H1 (cell line): ENCODE results near the gene ZNF214. TPM values are rescaled to one million over a fixed set of nuclear protein-coding genes. Genes with fewer than 3 reads are reported as not detected.

Experiments
- CTCF ChIA-PET: fragments of 300-600 bp; sonication (Branson Sonifier 250); formaldehyde crosslinking; loops from one replicate; lab custom pipeline; 2021; ENCODE audit not compliant: partially characterized antibody; lab: Charles Lee
- POLR2A ChIA-PET: fragments of 300-600 bp; sonication (Branson Sonifier 250); formaldehyde crosslinking; loops from one replicate; lab custom pipeline; 2021; ENCODE audit warnings: inconsistent platforms; ENCODE audit not compliant: partially characterized antibody; lab: Charles Lee
- DNase-seq, 2 experiments: peaks; one replicate each; pipeline versions ENCODE4 v3.0.0 to v3.0.0-alpha.2; 2010 to 2022; ENCODE audit warnings: low spot score in 2 of 2, low read depth in 1 of 2, mixed read lengths in 1 of 2
- FAIRE-seq: peaks from 2 replicates; lab custom pipeline; 2011; peaks lifted over from hg19 to GRCh38; lab: Jason Lieb, UNC
- H2AFZ ChIP-seq: 2 replicates; pipeline ENCODE4 v1.8.1; 2012; ENCODE audit warnings: low read length, inconsistent platforms
- H2AK5ac ChIP-seq: 2 replicates; pipeline ENCODE4 v1.6.1; 2013; ENCODE audit warnings: low read depth, low read length
- H2BK120ac ChIP-seq: replicated peaks from 2 replicates; pipeline ENCODE3; 2013; ENCODE audit warnings: low read depth, low read length, inconsistent platforms
- H2BK12ac ChIP-seq: 2 replicates; pipeline ENCODE4 v1.6.1; 2013; ENCODE audit warnings: low read depth, low read length
- H2BK15ac ChIP-seq: 2 replicates; pipeline ENCODE4 v1.6.1; 2013; ENCODE audit warnings: low read length
- H2BK20ac ChIP-seq: 2 replicates; pipeline ENCODE4 v1.6.1; 2013; ENCODE audit warnings: low read length
- H2BK5ac ChIP-seq: 2 replicates; pipeline ENCODE4 v1.6.1; 2013; ENCODE audit warnings: low read depth, low read length
- H3K14ac ChIP-seq: 2 replicates; pipeline ENCODE4 v1.6.1; 2013; ENCODE audit warnings: inconsistent platforms; ENCODE audit not compliant: insufficient read length
- H3K18ac ChIP-seq: 2 replicates; pipeline ENCODE4 v1.6.1; 2013; ENCODE audit warnings: low read length; ENCODE audit errors: extremely low read depth
- H3K23ac ChIP-seq: 2 replicates; pipeline ENCODE4 v1.6.1; 2013; ENCODE audit warnings: inconsistent platforms; ENCODE audit not compliant: insufficient read length
- H3K23me2 ChIP-seq: 2 replicates; pipeline ENCODE4 v1.6.1; 2013; ENCODE audit warnings: low read depth, low read length
- H3K27ac ChIP-seq: 2 replicates; pipeline ENCODE4 v1.6.1; 2011; ENCODE audit warnings: low read depth, low read length, inconsistent platforms
- H3K27me3 ChIP-seq, 4 experiments: replicated peaks in 1 of 4; 1 replicate in 1 of 4; 2 replicates in 3 of 4; pipeline versions ENCODE4 v1.6.1 to v1.8.1; 2011 to 2013; ENCODE audit warnings: low read length in 3 of 4, mild to moderate bottlenecking in 3 of 4, inconsistent platforms in 2 of 4, mixed read lengths in 2 of 4, moderate library complexity in 1 of 4; ENCODE audit not compliant: control insufficient read depth in 3 of 4, insufficient read depth in 3 of 4; ENCODE audit errors: extremely low read depth in 1 of 4
- H3K36me3 ChIP-seq, 4 experiments: 2 replicates each; pipeline versions ENCODE4 v1.6.1 to v1.8.1; 2011 to 2013; ENCODE audit warnings: mild to moderate bottlenecking in 4 of 4, low read length in 3 of 4, moderate library complexity in 2 of 4, control low read depth in 1 of 4, inconsistent platforms in 1 of 4; ENCODE audit not compliant: insufficient read depth in 4 of 4, control insufficient read depth in 2 of 4
- H3K4ac ChIP-seq: replicated peaks from 2 replicates; pipeline ENCODE3; 2013; ENCODE audit warnings: low read length, low read depth, mixed read lengths, inconsistent platforms; ENCODE audit not compliant: insufficient read length
- H3K4me1 ChIP-seq, 4 experiments: replicated peaks in 1 of 4; 1 replicate in 1 of 4; 2 replicates in 3 of 4; pipeline versions ENCODE4 v1.6.1 to v1.8.1; 2011 to 2013; ENCODE audit warnings: low read length in 3 of 4, inconsistent platforms in 2 of 4, mixed read lengths in 1 of 4; ENCODE audit not compliant: insufficient read depth in 4 of 4, control insufficient read depth in 3 of 4
- H3K4me2 ChIP-seq, 2 experiments: 2 replicates each; pipeline versions ENCODE4 v1.6.1 to v1.8.1; 2011 to 2013; ENCODE audit warnings: low read depth in 2 of 2, low read length in 2 of 2, control low read depth in 1 of 2, inconsistent platforms in 1 of 2, mild to moderate bottlenecking in 1 of 2; ENCODE audit not compliant: insufficient read depth in 1 of 2
- H3K4me3 ChIP-seq, 4 experiments: fragments of 200-600, 300-600 bp in 1 of 4; sonication (generic), shearing (Covaris generic), sonication (Bioruptor Twin) in 1 of 4; 2 replicates each; pipeline versions ENCODE4 v1.5.1 to v1.8.1; 2011 to 2016; ENCODE audit warnings: low read length in 4 of 4, low read depth in 3 of 4, control low read depth in 2 of 4, inconsistent platforms in 2 of 4, mild to moderate bottlenecking in 2 of 4, mixed read lengths in 1 of 4, moderate library complexity in 1 of 4; ENCODE audit not compliant: insufficient read depth in 2 of 4; ENCODE audit errors: extremely low read depth in 1 of 4
- H3K56ac ChIP-seq: replicated peaks from 2 replicates; pipeline ENCODE3; 2013; ENCODE audit warnings: low read depth, mild to moderate bottlenecking, mixed read lengths, low read length, inconsistent platforms; ENCODE audit not compliant: insufficient read length
- H3K79me1 ChIP-seq: 2 replicates; pipeline ENCODE4 v1.6.1; 2013; ENCODE audit warnings: low read depth, low read length, control low read depth
- H3K79me2 ChIP-seq, 2 experiments: 2 replicates each; pipeline versions ENCODE4 v1.6.1 to v1.8.1; 2012 to 2013; ENCODE audit warnings: low read length in 2 of 2, mild to moderate bottlenecking in 2 of 2, inconsistent platforms in 1 of 2; ENCODE audit not compliant: insufficient read depth in 2 of 2, control insufficient read depth in 1 of 2
- H3K9ac ChIP-seq, 4 experiments: replicated peaks in 1 of 4; 1 replicate in 1 of 4; 2 replicates in 3 of 4; pipeline versions ENCODE4 v1.6.1 to v1.8.1; 2011 to 2013; ENCODE audit warnings: low read depth in 3 of 4, low read length in 3 of 4, control low read depth in 2 of 4, mild to moderate bottlenecking in 2 of 4, moderate library complexity in 2 of 4, inconsistent platforms in 1 of 4; ENCODE audit errors: extremely low read depth in 1 of 4
- H3K9me3 ChIP-seq, 2 experiments: 2 replicates each; pipeline versions ENCODE4 v1.6.1 to v1.8.1; 2012 to 2013; ENCODE audit warnings: mild to moderate bottlenecking in 2 of 2, moderate library complexity in 2 of 2, control low read depth in 1 of 2, inconsistent platforms in 1 of 2, low read depth in 1 of 2, low read length in 1 of 2, mixed read lengths in 1 of 2; ENCODE audit not compliant: insufficient read depth in 2 of 2
- H4K20me1 ChIP-seq, 2 experiments: replicated peaks in 1 of 2; 2 replicates each; pipeline versions ENCODE3 to v1.8.1; 2011 to 2013; ENCODE audit warnings: inconsistent platforms in 2 of 2, low read length in 2 of 2, mild to moderate bottlenecking in 1 of 2; ENCODE audit not compliant: insufficient read depth in 2 of 2, control insufficient read depth in 1 of 2
- H4K5ac ChIP-seq: 2 replicates; pipeline ENCODE4 v1.6.1; 2013; ENCODE audit warnings: low read length, low read depth, mixed read lengths, inconsistent platforms; ENCODE audit not compliant: insufficient read length
- H4K8ac ChIP-seq: 2 replicates; pipeline ENCODE4 v1.8.0; 2013; ENCODE audit warnings: mild to moderate bottlenecking, moderate library complexity, low read length, inconsistent platforms; ENCODE audit not compliant: insufficient read depth; ENCODE audit errors: extremely low read depth
- H4K91ac ChIP-seq: replicated peaks from 2 replicates; pipeline ENCODE3; 2013; ENCODE audit warnings: low read length, mixed read lengths, inconsistent platforms; ENCODE audit not compliant: insufficient read length
- ASH2L ChIP-seq: fragments of 200-600, 300-600 bp; sonication (generic); IDR thresholded peaks from one replicate; pipeline ENCODE4 v1.7.1; 2017; ENCODE audit warnings: low read length
- EZH2 ChIP-seq: fragments of 200-600 bp; sonication (generic); IDR thresholded peaks from 2 replicates; pipeline ENCODE4 v1.7.1; 2012; ENCODE audit warnings: low read depth, mild to moderate bottlenecking, moderate library complexity, low read length, inconsistent platforms; ENCODE audit not compliant: severe bottlenecking
- HDAC6 ChIP-seq: IDR thresholded peaks from one replicate; pipeline ENCODE4 v1.7.1; 2012; ENCODE audit warnings: low read depth, mild to moderate bottlenecking, inconsistent platforms, low read length, moderate library complexity
- JUND ChIP-seq: IDR thresholded peaks from 2 replicates; pipeline ENCODE4 v1.6.1; 2011; ENCODE audit warnings: mild to moderate bottlenecking, improper control_type of control experiment, low read length
- SIX5 ChIP-seq: IDR thresholded peaks from 2 replicates; pipeline ENCODE4 v1.6.1; 2011; ENCODE audit warnings: mild to moderate bottlenecking, low read depth, low read length
- USF2 ChIP-seq: IDR thresholded peaks from 2 replicates; pipeline ENCODE4 v1.6.1; 2011; ENCODE audit warnings: low read length, improper control_type of control experiment
- WGBS, 2 experiments: shearing (Covaris generic) in 1 of 2; methylation state at CpG; one replicate each; pipeline versions ENCODE4 v1.1.6 to v1.1.7; 2013 to 2015; ENCODE audit warnings: low lambda C conversion rate in 2 of 2, mixed read lengths in 2 of 2, inconsistent platforms in 1 of 2, low coverage in 1 of 2, missing lambda C conversion rate in 1 of 2; ENCODE audit not compliant: insufficient replicate concordance in 2 of 2, insufficient coverage in 1 of 2, insufficient read length in 1 of 2; ENCODE audit errors: extremely low coverage in 1 of 2, missing lambda C conversion rate in 1 of 2; 5-methylcytosine and 5-hydroxymethylcytosine counted together
- polyA plus RNA-seq, 7 experiments: library from polyadenylated mRNA; depleted of rRNA in 3 of 7; stranded (reverse) in 5 of 7; unstranded in 2 of 7; fragments of >200 nt in 5 of 7; fragments of 200-250 nt in 2 of 7; gene quantifications; 1 replicate in 5 of 7; 2 replicates in 1 of 7; 4 replicates in 1 of 7; pipeline versions ENCODE4 v1.2.1 to v1.2.3, GENCODE V29; 2011 to 2013; ENCODE audit warnings: missing spikeins in 2 of 7, mixed read lengths in 2 of 7
- total RNA-seq: library from RNA; stranded (reverse); fragmentation: NEBNext Ultra II Directional; extraction: Animal tissue kit (Norgen Biotek cat#: 25700); gene quantifications from 2 replicates; pipeline ENCODE4 v1.2.1, GENCODE V29; 2021

Gene ZNF214
- total and polyA plus RNA-seq, 2 of the 8 experiments (the other 6 are each of a cell fraction or from before 2014, with no cell fraction given): 0.80 to 3.2 TPM

- Histone ChIP-seq H2AK5ac (no peak overlapping the region), H2BK15ac (no peak overlapping the region), H3K4me3 (no peak overlapping the region), H3K23me2 (no peaks in the 10 kb centered on the region), H3K27ac (no peak overlapping the region), H3K18ac (no peak overlapping the region), H3K4me1 (no peaks in the 10 kb centered on the region), H3K23ac (no peak overlapping the region), H3K36me3 (peaks cover 0 to 3% (median 0%) of the 10 kb centered on the region in 4 experiments; a peak in 3 of 8 replicates), H4K8ac (no peak overlapping the region), H3K14ac (no peak overlapping the region), H4K91ac (no peak overlapping the region), H3K9ac (no peak overlapping the region), H3K56ac (no peak overlapping the region), H4K5ac (no peak overlapping the region), H3K9me3 (no peaks in the 10 kb centered on the region), H2BK5ac (no peak overlapping the region), H3K4me2 (no peak overlapping the region), H2BK12ac (no peak overlapping the region), H3K79me1 (no peaks in the 10 kb centered on the region), H2BK20ac (no peak overlapping the region), H3K4ac (no peak overlapping the region), H3K79me2 (no peaks in the 10 kb centered on the region), H2BK120ac (no peak overlapping the region), H3K27me3 (no peaks in the 10 kb centered on the region), H2AFZ (no peak overlapping the region), H4K20me1 (peaks cover 0 to 1% of the 10 kb centered on the region in 2 experiments)
- FAIRE-seq (no peak), DNase-seq (no peak)
- TF ChIP-seq USF2 (no peak), ASH2L (no peak), JUND (no peak), EZH2 (no peak), HDAC6 (no peak), SIX5 (no peak)
- CTCF ChIA-PET: no interaction called here
- POLR2A ChIA-PET: no interaction called here
- 89% methylated on average over 1 of the region's 1 CpG; no CpG with 5 or more reads in 1 of the 2 experiments for WGBS, 2 experiments
Measured at GRCh38 chr11:6962673-6963072, 57.5 kb downstream of the ZNF214 start.
